DMS153 (cell line): ENCODE measurements around the gene PLET1.

Experiments
- DNase-seq: peaks from one replicate; lab custom pipeline; 2025; lab: John Stamatoyannopoulos, UW

The PLET1 gene

GRCh38 chr11:112241486-112241885 is 19.2 kb downstream of the PLET1 start:
- DNase-seq = no peak

GRCh38 chr11:112238041-112238440 is 22.6 kb downstream of the PLET1 start:
- no peak for DNase-seq

- no peak for DNase-seq
Observed at GRCh38 chr11:112237451-112237850, 23.2 kb downstream of the PLET1 start.

- DNase-seq = no peak
Observed at GRCh38 chr11:112235750-112236390, 24.8 kb downstream of the PLET1 start.

DNA sequence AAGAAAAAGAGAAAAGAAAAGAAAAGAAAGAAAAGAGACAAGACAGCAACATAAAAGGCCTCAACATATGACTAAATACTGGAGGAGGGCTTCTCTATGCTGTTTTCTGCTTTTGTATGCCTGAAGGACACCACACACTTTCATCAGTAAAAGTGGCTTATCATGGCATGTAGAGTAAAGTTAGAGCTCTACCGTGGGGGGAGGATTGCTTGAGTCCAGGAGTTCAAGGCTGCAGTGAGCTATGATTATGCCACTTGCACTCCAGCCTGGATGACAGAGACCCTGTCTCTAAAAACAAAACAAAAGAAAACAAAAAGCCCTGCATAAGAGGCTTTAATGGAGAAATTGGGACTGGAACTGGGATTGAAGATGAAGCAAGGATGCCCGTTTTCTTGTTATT is 28.7 kb downstream of the PLET1 start:
- DNase-seq = no peak

DNA sequence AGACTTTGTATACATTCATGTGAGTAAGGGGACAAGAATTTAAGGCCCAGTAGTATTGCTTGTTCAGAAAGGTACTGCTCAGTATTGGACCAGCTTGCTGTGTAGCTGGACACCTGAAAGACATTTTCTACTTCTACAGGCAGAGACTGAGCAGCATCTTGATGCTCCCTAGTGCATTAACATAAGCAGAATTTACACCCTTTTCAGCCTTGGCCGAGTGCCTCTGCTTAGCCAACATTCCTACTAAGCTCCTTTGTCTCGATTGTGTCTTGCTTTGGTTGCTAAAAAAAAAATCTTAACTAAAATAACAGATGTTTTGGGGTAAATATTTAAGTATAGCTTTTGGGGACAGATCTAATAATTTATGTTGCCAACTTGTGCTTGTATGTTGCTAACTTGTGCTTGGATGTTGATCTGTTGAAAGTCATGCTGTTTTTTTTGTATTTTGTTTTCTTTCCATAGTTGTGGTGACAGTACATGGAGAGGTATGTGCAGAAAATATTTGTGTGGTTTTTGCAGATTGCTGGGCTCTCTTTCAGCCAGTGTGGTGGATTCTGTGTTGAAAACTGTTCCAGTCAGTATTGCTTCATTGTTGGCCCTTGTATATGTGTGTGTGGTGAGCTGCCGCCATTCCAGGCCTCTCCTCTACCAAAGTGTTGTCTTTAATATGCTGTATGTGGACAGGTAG is 30.8 kb downstream of the PLET1 start:
- no peak for DNase-seq

DNA sequence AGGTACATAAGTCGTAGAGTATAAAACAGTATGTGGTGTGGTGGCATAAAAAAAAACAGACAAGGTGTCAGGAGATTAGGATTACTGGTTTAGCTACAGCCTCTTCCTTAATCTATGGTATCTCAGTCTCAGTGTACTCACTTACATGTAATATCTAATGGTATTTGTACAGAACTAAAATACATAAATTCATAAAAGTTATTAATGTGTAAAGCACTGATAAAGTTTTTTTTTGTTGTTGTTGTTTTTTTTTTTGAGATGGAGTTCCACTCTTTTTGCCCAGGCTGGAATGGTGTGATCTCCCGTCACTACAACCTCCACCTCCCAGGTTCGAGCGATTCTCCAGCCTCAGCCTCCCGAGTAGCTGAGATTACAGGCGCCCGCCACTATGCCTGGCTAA is 31.5 kb downstream of the PLET1 start:
- no peak for DNase-seq

DNA sequence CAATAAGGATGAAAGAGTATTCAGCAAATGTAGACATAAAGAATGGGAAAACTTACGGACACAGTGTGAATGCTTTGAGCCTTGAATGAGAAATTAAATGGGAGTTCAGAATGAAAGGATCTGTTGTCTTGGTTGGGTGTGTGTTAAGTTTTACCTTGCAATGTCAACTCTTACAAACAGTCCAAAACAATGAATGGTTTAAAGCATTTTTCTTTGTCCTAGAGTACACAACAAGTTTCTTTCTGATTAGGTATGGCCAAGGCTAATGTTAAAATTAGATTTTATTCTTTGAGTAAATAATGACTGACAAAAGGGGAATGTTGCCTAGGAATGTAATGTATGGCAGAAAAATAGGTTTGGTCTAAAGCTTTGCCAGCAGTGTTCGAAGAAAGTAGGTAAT is 32.0 kb downstream of the PLET1 start:
- no peak for DNase-seq

GRCh38 chr11:112227471-112227870 is 33.2 kb downstream of the PLET1 start:
- no peak for DNase-seq

DNA sequence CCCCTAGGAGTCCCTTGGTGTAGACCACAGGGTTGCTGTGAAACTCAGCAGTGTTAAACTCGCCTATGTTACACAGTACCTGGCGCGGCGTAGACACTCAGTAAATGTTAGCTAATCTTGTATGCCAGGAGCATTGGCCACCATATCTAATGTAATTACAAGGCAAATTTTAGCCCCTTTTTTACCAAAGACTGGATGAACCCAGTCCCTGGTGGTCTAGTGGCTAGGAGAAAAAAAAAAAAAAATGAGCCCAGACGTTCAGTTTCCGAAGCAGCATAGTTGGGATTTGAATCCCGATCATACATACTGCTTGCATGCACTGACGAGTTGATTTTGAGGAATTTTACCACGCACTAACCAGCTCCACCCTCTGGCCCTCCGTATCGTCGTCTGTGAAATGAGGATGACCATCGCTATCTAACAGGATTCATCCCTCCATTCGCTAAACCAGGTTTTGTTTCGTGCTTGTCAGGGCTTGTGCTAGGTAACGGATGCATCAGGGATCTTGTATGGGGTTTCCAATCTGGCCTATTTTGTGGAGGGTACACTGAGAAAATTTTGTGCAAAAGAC is 33.7 kb downstream of the PLET1 start:
- DNase-seq = no peak

DNA sequence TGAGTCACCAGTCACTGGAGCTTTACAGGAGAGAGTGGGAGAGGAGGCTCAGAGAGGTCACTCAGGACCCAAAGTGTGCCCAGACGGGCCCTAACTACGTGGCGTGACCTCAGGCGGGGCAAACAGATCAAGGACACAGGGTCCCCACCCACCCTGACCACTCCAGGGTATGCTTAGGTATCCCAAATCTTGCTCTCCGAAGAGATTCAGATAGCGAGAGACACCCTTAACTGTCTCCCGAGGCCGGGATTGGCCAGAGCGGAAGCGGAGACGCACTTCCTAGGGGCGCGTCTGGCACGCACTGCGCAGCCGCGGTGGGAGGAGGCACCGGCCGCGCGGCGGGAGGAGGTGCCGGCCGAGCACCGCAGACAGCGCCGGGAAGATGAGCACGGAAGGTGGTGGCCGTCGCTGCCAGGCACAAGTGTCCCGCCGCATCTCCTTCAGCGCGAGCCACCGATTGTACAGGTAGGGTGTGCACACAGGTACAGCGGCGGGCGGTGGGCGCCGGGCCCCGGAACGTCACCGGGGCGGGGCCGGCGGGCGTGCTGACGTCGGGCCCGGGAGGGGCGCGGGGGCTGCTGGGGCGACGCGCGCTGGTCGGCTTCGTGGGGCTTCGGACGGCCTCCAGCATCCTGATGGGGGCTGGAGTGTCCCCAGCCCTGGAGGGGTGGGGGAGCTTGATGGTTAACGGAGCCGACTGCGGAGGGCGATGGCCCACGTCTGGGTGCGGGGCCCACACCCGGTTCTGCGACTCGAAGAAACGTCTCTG is 34.4 kb downstream of the PLET1 start, which contains the start of gene PTS:
PTS (plus strand) TSS at position 367 of the 769 bp plus-strand sequence; CDS start at position 383, 16 bp downstream.
- DNase-seq = peak; percentile 47

DNA sequence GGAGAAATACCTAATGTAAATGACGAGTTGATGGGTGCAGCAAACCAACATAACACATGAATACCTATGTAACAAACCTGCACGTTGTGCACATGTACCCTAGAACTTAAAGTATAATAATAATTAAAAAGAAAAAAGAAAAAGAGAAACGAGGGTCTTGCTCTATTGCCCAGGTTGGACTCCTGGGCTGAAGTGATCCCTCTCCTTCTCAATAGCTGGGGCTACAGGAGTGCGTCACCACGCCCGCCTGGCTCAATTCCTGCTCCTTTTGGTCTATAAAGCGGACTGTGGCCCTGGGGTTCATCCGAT is 35.0 kb downstream of the PLET1 start:
- DNase-seq = no peak

GRCh38 chr11:112223754-112224532 is 36.7 kb downstream of the PLET1 start:
- DNase-seq = no peak

- no peak for DNase-seq
Observed at GRCh38 chr11:112223121-112223520, 37.5 kb downstream of the PLET1 start.

DNA sequence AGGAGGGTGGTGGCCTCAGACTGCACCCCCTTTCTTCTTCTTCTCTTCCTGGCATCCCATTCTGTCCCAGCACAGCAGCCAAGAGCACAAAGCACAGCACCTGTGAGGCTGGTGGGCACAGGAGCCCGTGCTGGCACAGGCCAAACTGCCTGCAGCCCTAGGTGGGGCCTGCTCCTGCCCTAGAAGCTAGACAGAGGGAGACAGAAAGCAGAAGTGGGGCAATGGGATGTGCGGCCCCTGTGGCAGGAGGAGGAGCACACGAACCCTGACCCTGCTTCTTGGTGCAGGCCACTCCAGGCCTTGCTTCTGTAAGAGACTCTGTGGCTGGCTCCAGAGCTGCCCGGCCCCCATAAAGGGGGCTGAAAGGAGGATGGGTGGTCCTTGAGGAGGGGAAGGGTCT is 38.4 kb downstream of the PLET1 start:
- DNase-seq = no peak

- no peak for DNase-seq
Observed at GRCh38 chr11:112221274-112221835, 39.3 kb downstream of the PLET1 start.

DNA sequence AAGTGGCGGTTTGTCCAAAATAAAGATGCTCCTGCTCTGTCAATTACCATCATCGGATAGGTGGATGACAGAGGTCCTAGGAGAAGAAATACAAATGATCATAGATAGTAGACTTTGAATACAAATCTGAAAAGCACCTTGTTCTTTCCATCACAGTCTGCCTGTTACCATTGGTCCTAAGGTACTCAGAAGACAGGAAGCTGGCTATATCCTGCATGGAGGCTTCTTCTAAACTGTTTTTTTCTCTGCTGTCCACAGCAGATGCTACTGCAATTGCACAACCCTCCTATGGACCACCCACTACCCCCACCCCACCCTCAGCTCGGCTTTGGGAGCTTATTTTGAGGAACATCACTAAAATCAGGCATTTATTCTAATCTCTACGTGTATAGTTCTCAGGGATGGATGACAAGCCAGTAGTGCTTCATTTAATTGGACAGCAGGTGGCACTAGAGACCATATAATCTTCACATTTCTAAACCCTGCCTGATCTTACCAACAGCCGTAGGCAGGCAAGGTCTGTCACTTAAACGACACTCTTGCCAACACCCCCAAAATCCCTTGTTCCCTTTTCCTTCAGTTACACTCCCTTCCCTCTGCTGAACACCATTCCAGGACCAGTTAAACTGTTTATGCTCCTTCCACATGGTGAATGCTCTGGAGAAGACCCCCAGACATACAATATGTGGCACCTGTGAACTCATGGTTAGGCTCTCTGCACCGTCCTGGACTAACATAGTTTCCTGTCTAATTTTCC is 41.0 kb downstream of the PLET1 start:
- DNase-seq = peak; percentile 38

DNA sequence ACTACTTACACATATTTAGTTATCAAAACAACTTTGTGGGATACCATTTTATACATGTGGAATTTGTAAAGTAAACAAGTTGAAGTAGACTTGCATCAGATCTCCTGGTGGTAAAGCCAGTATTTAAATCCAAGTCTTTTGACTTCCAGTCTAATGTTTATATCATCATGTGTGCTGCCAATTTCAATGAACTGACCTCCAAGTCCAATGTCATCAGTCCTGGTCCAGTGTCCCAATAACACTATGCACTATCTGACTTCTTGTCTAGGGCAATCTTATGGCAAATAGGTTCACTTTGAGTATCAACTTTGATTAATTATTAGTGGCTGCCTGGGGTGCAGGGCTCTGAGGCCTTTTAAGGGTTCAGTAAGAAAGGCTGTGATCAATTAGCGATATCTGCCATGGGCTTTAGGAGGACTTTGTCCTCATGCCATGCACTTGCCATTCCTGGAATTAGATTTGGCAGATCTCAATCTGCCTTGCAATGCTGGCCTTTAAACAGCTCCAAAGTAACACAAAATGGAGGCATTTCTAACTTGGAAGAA is 44.0 kb downstream of the PLET1 start:
- DNase-seq = no peak

DNA sequence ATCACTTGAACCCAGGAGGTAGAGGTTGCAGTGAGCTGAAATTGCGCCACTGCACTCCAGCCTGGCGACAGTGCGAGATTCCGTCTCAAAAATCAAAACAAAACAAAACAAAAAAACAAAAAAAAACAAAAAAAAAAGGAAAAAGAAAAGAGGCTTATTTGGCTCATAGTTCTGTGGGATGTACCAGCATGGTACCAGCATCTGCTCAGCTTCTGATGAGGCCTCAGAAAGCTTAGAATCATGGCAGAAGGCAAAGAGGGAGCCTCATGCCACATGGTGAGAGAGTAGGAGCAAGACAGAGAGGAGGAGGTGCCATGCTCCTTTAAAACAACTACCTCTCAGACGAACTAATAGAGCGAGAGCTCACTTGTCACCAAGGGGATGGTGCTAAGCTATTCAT is 45.0 kb downstream of the PLET1 start:
- no peak for DNase-seq

- DNase-seq = no peak
Observed at GRCh38 chr11:112213753-112214152, 46.9 kb downstream of the PLET1 start.

GRCh38 chr11:112212710-112213109 is 48.0 kb downstream of the PLET1 start:
- DNase-seq = no peak
